Chondrocyte (in vitro differentiated cells): ENCODE measurements around the gene SH3BP5. TPM values are rescaled to one million over a fixed set of nuclear protein-coding genes. Genes with fewer than 3 reads are reported as not detected.
"Not testable (repeated sequence)": the region's sequence is repeated elsewhere in the genome, so short reads cannot be mapped to it uniquely, and the experiment has no call there.

Source experiments
- DNase-seq: peaks from one replicate; pipeline ENCODE4 v3.0.0; 2021; ENCODE audit warnings: mixed read lengths, low spot score
- H3K27ac Mint-ChIP-seq: one replicate; pipeline ENCODE4 v1.8.0; 2021; ENCODE audit warnings: mild to moderate bottlenecking, moderate library complexity, mixed read lengths; ENCODE audit not compliant: unreplicated experiment
- H3K27me3 Mint-ChIP-seq: 2 replicates; pipeline ENCODE4 v1.8.0; 2021; ENCODE audit warnings: low read depth, mixed read lengths
- H3K36me3 Mint-ChIP-seq: 2 replicates; pipeline ENCODE4 v1.8.0; 2021; ENCODE audit warnings: low read depth, mixed read lengths
- H3K4me1 Mint-ChIP-seq: 2 replicates; pipeline ENCODE4 v1.8.0; 2021; ENCODE audit warnings: low read depth, mild to moderate bottlenecking, mixed read lengths
- H3K4me3 Mint-ChIP-seq: one replicate; pipeline ENCODE4 v1.8.0; 2021; ENCODE audit warnings: mild to moderate bottlenecking, moderate library complexity, mixed read lengths; ENCODE audit not compliant: unreplicated experiment
- H3K9me3 Mint-ChIP-seq: 2 replicates; pipeline ENCODE4 v1.8.0; 2021; ENCODE audit warnings: low read depth, mixed read lengths
- total RNA-seq: library from RNA; stranded (reverse); gene quantifications from 3 replicates; pipeline ENCODE4 v1.2.1, GENCODE V29; 2021
- TF ChIP-seq, protein P1 (sequence below): fragments of 200-600 bp; sonication (generic); IDR thresholded peaks from 2 replicates; pipeline ENCODE4 v1.5.0; 2021; ENCODE audit warnings: antibody characterized with exemption, mild to moderate bottlenecking, moderate library complexity

The SH3BP5 gene
- total RNA-seq, 1 donor from 2014 or later: 13.5 TPM

DNA sequence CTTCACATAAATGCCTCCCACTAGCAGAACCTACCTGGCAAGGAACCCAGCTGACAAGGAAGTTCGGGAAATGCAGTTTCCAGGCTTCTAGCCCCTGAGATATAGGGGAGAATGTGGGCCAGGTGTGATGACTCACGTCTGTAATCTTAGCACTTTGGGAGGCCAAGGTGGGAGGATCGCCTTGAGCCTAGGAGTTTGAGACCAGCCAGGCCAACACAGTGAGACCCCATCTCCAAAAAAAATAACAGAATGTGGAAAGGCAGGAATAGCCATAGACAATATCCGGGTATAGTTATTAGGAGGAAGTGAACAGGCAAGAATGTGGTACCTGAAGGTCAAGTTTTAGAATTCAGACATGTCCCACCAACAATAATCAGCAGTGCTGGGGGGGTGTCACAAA lies 40.5 kb upstream of the SH3BP5 start:
- no peak overlapping the region for H3K27ac Mint-ChIP-seq
- no peaks in the 10 kb centered on the region for H3K27me3 Mint-ChIP-seq

DNA sequence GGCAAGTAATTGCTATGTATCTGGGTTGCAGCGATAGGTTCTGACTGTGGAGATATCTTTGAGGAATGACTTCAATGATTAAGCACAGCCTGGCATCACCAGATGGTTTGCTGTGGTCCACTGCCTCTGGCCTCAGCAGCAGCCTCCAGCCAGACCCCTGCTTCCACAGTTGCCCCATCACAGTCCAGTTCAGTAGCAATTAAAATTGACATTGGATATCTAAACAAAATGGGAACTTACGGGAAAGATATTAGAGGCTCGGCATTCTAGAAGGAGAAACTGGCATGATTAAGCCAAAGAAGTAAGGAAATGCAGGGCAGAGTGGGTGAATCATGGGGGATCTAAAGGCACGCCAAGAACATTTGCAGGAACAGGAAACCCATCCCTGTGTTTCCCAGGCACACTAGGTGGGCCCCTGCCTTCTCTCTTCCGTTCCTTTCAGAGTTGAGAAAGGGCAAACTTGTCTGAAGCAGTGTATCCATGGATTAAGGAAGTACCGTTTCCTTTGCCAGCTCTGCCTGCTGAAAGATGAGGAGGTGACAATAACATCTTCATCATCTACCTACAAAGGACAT lies 36.3 kb upstream of the SH3BP5 start:
- Mint-ChIP-seq H3K27ac (no peak overlapping the region), H3K36me3 (peaks cover 2% of the 10 kb centered on the region), H3K4me1 (peaks cover 14% of the 10 kb centered on the region), H3K27me3 (no peaks in the 10 kb centered on the region), H3K4me3 (no peak overlapping the region), H3K9me3 (peaks cover 6% of the 10 kb centered on the region)
- TF ChIP-seq, protein P1, sequence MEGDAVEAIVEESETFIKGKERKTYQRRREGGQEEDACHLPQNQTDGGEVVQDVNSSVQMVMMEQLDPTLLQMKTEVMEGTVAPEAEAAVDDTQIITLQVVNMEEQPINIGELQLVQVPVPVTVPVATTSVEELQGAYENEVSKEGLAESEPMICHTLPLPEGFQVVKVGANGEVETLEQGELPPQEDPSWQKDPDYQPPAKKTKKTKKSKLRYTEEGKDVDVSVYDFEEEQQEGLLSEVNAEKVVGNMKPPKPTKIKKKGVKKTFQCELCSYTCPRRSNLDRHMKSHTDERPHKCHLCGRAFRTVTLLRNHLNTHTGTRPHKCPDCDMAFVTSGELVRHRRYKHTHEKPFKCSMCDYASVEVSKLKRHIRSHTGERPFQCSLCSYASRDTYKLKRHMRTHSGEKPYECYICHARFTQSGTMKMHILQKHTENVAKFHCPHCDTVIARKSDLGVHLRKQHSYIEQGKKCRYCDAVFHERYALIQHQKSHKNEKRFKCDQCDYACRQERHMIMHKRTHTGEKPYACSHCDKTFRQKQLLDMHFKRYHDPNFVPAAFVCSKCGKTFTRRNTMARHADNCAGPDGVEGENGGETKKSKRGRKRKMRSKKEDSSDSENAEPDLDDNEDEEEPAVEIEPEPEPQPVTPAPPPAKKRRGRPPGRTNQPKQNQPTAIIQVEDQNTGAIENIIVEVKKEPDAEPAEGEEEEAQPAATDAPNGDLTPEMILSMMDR: no peak
- DNase-seq: no peak

More for the DNA sequence above, 40.5 kb upstream of the SH3BP5 start:
- Mint-ChIP-seq H3K9me3 (peaks cover 2% of the 10 kb centered on the region), H3K4me1 (peaks cover 2% of the 10 kb centered on the region), H3K36me3 (no peaks in the 10 kb centered on the region), H3K4me3 (no peak overlapping the region)
- no peak for DNase-seq
- TF ChIP-seq, protein P1: no peak

DNA sequence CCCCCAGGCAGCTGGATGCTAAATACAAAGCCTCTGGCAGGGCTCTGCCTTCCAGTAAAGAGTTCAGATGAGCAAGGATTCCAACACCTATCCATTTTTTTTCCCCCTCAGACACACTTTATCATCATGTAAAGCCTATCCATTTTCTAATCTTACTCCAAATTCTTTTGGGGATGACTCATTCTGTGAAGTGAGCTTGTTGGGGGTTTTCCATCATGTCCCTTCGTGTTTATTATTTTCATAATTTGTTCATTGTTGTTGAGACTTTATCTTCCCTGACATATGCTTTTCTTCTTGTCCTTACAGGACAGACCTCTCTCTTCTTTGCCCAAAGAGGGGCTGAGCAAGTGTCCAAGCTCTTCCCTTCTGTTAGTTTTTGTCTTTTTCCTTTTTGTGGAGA lies 34.7 kb upstream of the SH3BP5 start:
- peaks cover 27% of the 10 kb centered on the region for H3K4me1 Mint-ChIP-seq
- H3K27me3 Mint-ChIP-seq: no peaks in the 10 kb centered on the region
- no peak for DNase-seq
- peaks cover 2% of the 10 kb centered on the region for H3K36me3 Mint-ChIP-seq
- TF ChIP-seq, protein P1: no peak
- no peak overlapping the region for H3K4me3 Mint-ChIP-seq
- peaks cover 6% of the 10 kb centered on the region for H3K9me3 Mint-ChIP-seq
- no peak overlapping the region for H3K27ac Mint-ChIP-seq

DNA sequence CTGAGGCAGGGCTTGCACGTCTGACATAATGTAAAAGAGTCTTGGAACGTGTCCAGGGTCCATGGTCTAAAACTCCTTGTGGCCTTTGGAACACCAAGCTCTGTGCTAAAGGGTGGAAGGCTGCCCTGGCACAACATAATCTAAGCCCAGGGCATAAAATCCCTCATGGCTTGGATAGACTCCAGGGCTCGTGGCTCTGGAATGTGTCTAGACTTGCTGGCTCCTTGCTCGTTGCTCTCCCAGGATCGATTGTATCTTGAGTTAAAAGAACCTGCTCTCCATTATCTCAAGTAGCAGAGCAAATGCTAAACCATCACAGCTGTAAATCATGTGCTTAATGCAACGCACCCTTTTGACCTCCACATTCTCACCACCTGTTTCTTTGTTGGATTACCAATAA lies 31.7 kb upstream of the SH3BP5 start:
- not testable (repeated sequence) for H3K4me3 Mint-ChIP-seq, H3K27me3 Mint-ChIP-seq, H3K27ac Mint-ChIP-seq, H3K9me3 Mint-ChIP-seq, DNase-seq, H3K36me3 Mint-ChIP-seq
- H3K4me1 Mint-ChIP-seq: peaks cover 48% of the 10 kb centered on the region

DNA sequence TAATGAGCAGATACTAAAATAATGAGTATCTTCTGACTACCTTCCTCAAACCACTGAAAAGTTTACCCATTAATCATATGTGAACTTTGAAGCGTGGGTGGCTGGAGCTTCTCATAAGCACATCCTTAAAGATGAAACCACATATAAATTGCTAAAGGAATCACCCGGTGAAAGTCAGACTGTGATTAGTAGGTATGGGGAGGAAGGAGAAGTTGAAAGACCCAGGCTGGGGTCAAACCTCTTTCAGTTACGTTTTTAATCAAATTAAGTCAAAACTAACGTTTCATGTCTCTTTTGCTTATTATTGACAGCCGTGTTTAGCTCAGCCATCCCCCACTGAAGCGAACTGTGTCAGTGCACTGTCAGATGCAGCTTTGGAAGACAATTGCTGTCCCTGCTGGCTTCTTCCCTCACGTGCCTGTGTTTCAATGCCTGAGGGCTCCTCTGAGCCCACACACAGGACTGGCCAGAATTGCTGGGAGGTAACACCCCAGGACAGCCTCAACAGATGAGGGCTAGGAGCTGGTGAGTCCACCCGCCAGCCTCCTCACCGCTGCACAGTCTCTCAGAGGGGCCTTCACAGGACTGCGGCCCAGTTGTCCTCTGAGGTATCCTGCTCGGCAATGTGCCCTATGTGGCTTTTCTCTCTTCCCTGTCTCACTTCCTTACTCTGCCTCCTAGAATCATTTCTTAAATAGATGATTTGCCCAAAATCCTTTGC lies 29.3 kb upstream of the SH3BP5 start:
- Mint-ChIP-seq H3K36me3 (peaks cover 2% of the 10 kb centered on the region), H3K27me3 (no peaks in the 10 kb centered on the region), H3K4me1 (peaks cover 42% of the 10 kb centered on the region), H3K4me3 (no peak overlapping the region), H3K27ac (peak overlapping the region; percentile 65), H3K9me3 (peaks cover 4% of the 10 kb centered on the region)
- no peak for DNase-seq
- TF ChIP-seq, protein P1: no peak
